ENCODE data around the gene KCTD17. TPM values are rescaled to one million over a fixed set of nuclear protein-coding genes. Genes with fewer than 3 reads are reported as not detected.

KCTD17 gene
- total and polyA plus RNA-seq, 2 of the 13 experiments (the other 11 are each of a cell fraction or from before 2014, with no cell fraction given): 5.3 to 11.7 TPM

DNA sequence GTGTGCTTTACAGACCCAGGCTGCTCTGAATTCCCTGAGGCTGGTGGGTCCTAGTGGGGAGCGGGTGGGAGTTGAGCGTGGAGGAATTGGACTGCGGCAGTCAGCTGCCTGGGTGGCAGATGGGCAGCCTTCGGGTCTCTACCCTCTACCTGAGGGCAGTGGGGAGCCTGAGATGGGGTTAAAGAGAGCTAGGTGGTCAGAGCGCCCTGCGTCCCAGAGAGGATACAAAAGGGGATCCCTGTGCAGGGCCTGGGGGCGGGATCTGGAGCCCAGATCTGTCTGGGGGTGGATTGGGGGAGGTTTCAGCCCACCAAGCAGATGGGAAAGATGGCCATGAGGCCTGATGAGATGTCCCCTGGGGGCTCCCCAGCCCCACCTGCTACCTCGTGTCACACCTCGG lies 18.2 kb downstream of the KCTD17 start (continued):
- TF ChIP-seq ZNF777 (CRISPR knock-in tag; IDR thresholded peaks at IDR 0.05): no peak
- TF ChIP-seq, protein P1, sequence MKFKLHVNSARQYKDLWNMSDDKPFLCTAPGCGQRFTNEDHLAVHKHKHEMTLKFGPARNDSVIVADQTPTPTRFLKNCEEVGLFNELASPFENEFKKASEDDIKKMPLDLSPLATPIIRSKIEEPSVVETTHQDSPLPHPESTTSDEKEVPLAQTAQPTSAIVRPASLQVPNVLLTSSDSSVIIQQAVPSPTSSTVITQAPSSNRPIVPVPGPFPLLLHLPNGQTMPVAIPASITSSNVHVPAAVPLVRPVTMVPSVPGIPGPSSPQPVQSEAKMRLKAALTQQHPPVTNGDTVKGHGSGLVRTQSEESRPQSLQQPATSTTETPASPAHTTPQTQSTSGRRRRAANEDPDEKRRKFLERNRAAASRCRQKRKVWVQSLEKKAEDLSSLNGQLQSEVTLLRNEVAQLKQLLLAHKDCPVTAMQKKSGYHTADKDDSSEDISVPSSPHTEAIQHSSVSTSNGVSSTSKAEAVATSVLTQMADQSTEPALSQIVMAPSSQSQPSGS (CRISPR knock-in tag; IDR thresholded peaks at IDR 0.05): no peak
- no peak for TF ChIP-seq NCOR1 (IDR thresholded peaks at IDR 0.05; ENCODE audit: borderline replicate concordance, low read length)
- no peak for TF ChIP-seq AGO2 (optimal IDR thresholded peaks at IDR 0.05; ENCODE audit: low read depth, low read length)
- no peak for TF ChIP-seq CAMTA2 (CRISPR knock-in tag; IDR thresholded peaks at IDR 0.05; ENCODE audit: borderline replicate concordance)
- TF ChIP-seq, protein P2, sequence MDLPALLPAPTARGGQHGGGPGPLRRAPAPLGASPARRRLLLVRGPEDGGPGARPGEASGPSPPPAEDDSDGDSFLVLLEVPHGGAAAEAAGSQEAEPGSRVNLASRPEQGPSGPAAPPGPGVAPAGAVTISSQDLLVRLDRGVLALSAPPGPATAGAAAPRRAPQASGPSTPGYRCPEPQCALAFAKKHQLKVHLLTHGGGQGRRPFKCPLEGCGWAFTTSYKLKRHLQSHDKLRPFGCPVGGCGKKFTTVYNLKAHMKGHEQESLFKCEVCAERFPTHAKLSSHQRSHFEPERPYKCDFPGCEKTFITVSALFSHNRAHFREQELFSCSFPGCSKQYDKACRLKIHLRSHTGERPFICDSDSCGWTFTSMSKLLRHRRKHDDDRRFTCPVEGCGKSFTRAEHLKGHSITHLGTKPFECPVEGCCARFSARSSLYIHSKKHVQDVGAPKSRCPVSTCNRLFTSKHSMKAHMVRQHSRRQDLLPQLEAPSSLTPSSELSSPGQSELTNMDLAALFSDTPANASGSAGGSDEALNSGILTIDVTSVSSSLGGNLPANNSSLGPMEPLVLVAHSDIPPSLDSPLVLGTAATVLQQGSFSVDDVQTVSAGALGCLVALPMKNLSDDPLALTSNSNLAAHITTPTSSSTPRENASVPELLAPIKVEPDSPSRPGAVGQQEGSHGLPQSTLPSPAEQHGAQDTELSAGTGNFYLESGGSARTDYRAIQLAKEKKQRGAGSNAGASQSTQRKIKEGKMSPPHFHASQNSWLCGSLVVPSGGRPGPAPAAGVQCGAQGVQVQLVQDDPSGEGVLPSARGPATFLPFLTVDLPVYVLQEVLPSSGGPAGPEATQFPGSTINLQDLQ (CRISPR knock-in tag; IDR thresholded peaks at IDR 0.05): no peak
- no peak for TF ChIP-seq KLF16 (CRISPR knock-in tag; IDR thresholded peaks at IDR 0.05)
- TF ChIP-seq PCBP1 (IDR thresholded peaks at IDR 0.05; ENCODE audit: borderline replicate concordance, low read depth, low read length): no peak
- no peak for TF ChIP-seq GABPA (IDR thresholded peaks at IDR 0.05; ENCODE audit: low read depth, low read length)
- TF ChIP-seq GABPA (CRISPR knock-in tag; IDR thresholded peaks at IDR 0.05; ENCODE audit: low read depth): no peak
- TF ChIP-seq ZNF207 (IDR thresholded peaks at IDR 0.05; ENCODE audit: borderline replicate concordance): no peak
- no peak for TF ChIP-seq MBD4 (IDR thresholded peaks at IDR 0.05; ENCODE audit: borderline replicate concordance, low read length)
